GM19351 (cell line): ENCODE measurements around the gene B3GAT1.

ENCODE experiments used
- ATAC-seq: cut with Tn5 transposase; IDR thresholded peaks from one replicate; pipeline ENCODE4 v1.9.1; 2021; ENCODE audit warnings: mild to moderate bottlenecking, moderate library complexity; ENCODE audit not compliant: unreplicated experiment

B3GAT1 gene

DNA sequence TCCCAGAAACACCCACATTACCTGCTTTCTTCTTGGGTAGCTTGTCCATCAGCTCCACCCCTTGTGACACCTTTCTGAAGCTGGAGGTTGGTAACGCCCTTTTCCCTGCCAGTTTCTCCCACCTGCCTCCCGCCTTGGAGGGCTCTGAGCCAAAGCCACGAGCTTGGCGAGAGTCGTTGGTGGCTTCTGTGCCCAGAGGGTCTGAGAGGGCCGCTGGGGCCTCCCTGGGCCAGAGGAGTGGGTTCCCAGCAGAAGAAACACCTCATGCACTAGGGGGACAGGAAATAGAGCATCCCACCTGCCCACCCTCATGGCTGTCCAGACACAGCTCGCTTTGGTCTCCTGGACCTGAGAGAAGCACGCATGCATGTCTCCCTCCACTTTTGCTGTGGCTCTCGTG lies 37.9 kb downstream of the B3GAT1 start:
- ATAC-seq, result no peak

DNA sequence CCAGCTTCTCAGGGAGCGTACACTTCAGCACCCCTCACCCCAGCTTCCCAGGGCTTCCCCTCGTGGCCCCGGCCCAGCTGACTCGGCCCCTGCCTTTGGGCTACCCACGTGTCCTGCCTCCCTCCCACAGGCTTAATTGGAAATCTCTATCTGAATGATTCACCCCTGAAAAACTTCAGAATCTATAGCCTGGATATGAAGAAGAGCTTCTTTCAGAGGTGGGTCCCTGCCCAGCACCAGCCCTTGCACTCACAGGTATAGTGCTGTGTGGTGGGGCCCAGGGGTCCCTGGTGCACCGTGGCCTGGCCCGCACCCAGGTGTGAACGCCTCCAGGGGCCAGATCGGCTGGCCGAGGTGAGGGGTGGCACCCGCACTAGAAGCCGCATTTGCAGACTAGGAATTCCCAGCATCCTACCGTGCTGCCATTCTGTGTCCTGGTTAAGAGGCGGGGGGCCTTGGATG lies 38.4 kb downstream of the B3GAT1 start:
- ATAC-seq, result no peak

DNA sequence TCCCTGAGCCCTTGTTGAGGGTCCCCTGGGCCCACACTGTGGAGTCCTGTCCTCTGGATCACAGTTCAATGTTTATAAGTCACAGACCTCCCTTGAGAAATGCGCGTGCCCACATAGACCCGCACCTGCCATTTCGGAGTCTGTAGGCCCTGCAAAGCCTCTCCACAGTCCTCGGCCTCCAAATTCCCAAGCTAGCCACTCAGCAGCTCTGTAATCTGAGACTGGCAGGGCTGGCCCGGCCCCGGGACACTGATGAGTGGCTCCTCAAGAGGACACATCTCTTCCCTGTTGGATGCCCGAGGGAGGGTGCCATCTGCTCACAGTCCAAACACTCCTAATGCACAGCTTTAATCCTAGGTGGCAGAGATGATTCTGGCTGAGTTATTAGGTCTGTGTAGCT lies 39.1 kb downstream of the B3GAT1 start:
- ATAC-seq, result no peak

DNA sequence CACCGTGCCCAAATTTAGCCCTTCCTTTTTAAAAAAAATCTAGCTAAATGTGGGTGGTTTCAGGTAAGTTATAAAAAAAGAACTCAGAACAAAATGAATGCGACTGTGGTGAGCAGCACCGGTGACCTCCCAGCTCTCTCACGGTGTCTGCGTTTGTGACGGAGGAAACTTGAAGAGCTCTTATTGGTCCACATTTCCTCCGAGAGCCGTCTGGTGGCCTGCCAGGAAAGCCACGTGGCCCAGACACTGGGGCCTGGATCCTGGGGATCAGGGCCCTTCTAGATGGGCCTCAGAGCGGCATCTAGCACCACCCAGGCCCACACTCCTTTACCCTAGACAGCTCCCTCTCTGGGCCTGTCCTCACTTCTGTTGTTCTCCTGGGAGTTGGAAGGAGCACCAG lies 39.5 kb downstream of the B3GAT1 start:
- ATAC-seq, result no peak

DNA sequence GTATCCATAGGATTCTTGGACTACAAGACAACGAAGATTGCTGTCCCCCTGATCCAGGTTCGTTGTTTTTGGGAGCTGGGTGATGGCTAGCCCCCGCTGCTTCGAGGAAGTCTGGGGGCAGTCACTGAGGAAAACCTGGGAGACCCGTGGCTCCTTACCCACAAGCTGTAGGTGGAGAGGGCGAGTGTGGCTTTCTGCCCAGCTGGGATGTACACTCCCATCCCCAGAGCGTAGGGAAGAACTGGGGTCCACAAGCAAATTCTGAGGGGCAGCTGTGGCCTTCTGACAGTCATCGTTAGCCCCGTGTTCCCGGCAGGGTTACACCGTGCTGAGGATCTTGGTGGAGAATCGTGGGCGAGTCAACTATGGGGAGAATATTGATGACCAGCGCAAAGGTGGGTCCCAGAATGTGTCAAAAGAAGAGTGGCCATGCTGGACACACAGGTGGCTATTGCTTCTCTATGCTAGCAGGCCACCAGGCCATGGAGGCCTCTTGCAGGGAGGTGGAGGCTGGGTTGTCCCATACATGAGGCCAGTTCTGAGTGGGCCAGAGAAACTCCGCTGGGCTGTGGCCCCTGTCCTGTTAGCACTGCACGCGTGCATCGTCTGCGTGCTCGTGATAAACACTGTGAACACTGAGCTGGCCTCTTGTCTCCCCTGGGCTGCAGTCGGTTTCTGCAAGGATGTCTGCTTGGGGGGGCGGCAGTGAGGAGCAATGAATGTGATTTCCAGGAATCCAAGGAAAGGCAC lies 40.4 kb downstream of the B3GAT1 start:
- ATAC-seq, result no peak

DNA sequence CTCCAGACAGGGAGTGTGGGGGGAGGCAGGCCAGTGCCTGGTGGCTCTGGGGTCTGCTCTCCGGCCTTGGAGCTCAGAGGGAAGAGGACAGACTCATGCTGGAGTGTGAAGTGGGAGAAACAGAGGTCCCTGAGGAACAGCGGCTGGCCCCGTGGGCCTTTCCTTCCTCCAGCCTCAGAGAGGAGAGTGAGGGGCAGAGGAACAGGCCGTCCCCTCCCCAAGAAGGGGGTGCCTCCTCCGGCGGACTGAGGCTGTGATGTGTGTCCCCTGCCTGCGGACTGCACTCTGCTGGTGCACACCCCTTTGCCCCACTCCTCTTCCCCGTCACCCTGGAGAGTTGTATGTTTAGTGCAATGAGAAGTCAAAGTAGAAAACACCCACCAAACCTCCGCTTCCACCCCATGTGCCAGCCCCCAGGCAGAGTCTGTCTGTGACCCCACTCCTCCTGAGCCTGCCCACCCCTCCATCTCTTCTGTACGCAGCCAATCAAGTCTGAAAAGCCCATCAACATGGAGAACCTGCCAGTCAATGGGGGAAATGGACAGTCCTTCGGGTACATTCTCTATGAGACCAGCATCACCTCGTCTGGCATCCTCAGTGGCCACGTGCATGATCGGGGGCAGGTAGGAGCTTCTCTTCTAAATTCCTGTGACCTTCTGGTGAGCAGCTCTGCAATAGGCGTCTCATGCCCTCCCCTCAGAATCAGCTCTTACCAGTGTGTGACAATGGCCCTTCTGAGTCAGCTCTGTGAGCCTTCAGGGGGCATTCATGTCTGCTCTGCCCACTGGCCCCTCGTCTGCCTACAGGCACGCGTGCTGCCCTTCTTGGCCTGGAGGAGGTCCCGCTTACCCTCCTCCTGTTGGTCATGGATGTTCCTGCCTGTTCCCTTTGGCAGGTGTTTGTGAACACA lies 41.3 kb downstream of the B3GAT1 start:
- ATAC-seq, result no peak

DNA sequence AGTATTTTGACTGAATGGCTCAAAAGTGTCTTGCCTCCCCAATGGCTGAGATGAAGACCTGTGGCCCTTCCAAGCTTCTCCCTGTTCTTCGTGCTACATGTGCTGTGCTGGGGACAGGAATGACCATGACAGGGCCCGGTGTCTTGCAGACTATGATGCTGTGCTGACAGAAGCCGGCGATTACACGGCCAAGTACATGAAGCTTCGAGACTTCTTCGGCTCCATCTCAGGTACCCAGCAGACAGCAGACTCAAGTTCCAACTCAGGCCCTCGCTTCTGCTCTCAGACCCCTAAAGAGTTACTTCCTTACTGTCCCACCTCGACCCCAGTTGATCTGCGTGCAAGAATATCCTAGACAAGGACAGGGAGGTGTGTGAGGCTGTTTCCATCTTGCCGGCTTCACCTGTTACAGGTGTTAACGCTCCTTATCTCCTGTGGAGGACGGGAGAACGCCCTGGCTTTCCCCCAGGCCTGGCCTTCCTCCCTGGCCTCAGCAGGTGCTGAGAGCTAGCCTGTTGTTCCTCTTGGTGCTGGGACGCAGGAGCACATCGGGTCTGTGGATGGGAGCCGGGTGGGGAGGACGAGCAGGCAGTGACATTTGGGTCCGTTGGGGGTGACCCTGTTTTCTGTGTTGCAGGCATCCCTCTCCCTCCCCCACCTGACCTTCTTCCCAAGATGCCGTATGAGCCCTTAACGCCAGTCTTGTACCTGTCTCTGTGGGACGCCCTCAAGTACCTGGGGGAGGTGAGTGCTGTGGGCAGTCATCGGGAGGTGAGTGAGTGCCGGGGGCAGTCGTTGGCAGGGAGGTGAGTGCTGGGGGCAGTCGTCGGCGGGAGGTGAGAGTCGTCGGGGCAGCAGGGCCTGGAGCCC lies 42.2 kb downstream of the B3GAT1 start:
- ATAC-seq, result no peak

DNA sequence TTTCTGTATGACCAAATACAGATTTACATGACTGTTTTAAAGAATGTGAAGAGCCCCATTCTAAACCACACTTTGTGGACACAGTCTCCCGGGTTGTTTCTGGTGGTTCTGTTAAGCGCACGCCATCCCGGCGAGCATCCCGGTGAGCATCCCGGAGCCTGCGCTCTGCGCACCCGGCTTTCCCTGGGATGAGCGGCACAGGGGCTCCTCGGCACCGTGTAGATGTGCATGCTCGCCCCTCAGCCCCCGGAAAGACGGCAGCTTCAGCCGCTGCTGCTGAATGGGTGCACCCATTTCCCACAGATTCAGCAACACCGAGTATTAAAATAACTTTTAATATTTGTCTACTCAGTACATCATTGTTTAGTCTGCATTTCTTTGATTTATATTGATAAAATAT lies 44.3 kb downstream of the B3GAT1 start:
- no peak for ATAC-seq

DNA sequence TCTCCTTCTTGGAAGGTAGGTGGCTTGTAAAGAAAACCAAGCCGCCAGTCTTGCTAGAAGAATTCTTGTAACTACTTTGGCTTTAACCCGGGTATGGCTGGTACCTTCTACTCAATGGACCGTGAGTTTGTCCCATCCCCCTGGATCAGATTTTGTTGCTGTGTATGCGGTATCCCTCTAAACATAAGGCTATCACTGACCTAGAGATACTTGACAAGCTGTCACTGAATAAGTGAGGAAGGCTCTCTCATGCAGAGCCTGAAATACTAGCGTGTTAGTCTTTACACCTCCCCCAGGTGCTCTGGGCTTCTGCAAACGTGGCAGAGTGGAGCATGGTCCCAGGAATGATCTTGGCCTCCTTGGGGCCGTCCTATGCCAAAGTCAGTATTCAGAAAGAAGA lies 45.8 kb downstream of the B3GAT1 start:
- ATAC-seq, result no peak

DNA sequence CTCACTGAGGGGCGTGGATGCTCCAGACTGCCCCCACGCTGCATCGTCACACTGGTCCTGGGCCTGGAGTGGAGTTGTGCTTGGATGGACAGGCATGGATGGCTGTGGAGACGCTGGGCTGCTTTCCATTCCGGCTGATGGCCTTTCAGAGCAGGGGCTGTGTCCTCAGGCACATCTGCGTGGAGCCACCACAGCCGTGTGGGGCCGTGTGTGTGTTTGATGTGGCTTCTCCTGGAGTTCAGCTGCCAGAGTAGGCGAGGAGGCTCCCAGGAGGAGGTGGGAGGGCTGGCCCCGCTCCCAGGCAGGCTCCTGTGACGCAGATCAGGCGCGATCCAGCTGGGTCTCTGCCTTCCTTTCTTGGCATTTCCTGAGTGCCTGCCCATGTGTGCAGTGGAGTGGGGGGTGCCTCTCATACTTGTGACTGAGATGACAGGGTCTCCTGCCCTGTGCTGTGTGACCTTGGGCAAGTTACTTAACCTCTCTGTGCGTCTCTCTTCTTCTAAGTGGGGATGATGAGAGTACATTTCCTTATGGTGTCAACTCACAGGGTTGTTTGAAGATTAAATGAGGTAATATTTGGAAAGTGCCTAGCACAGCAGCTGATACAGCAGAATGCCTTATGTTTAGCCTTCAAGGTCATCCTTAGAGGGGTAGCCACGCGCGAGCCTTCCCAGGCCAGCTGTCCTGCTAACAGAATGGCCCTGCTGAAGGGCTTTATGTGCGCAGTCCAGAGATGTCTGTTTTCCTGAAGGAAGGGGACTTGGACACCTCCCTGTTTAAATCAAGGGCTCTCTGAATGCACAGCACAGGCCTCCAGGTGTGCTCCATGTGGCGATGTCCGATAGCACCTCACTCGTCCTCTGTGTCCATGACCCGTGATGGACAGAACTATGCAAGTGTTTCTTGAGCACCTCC lies 46.8 kb downstream of the B3GAT1 start:
- no peak for ATAC-seq

DNA sequence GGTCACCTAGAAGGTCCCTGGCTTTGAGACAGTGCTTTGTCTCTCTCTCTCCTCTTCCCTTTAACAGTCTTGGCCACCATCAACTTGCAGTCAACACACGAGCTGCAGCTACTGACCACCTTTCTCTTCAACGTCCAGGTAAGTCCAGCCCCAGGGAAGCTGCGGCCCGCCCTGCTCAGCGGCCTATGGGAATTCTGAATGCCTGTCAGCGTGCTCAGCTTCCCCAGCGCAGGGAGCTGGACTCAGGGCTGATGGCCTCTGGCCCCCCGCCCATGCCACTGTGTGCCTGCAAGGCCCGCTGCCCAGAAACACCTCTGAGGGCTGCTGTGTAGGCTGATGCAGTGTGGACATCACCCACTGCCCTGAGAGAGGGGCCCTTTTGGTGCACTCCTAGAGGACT lies 47.8 kb downstream of the B3GAT1 start:
- ATAC-seq, result no peak

DNA sequence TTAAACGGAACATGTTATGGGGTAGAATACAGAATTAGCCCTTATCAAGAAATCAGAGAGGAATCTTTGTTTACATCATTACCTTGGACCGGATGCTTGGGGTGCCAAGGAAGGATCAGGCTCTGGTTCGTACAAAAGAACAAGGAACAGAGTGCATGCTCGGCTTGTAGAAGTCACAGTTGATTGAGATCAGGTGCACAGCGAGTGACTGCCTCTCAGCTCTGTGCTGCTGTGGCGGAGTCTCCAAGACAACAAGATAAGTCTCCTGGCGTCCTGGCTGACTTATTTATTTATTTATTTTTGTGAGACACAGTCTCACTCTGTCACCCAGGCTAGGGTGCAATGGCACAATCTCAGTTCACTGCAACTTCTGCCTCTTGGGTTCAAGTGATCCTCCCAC lies 48.5 kb downstream of the B3GAT1 start:
- no peak for ATAC-seq

DNA sequence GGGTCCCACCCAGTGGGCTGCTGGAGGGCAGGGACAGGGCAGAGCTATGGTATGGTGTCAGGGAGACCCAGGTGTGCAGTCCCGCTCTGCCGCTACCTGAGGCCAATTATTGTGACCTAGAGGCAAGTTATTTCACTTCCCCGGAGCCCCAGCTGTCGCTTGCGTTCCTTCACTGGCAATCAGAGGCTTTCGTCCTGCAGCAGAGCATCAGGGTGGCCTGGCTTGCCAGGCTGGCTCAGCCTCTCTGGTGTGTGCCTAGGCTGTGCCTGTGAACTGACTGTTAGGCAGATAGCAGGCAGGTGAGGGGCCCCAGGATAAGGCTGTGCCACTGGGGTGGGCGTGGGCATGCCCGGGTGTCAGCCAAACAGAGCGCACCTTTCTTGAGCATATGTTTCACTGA lies 48.9 kb downstream of the B3GAT1 start:
- no peak for ATAC-seq

DNA sequence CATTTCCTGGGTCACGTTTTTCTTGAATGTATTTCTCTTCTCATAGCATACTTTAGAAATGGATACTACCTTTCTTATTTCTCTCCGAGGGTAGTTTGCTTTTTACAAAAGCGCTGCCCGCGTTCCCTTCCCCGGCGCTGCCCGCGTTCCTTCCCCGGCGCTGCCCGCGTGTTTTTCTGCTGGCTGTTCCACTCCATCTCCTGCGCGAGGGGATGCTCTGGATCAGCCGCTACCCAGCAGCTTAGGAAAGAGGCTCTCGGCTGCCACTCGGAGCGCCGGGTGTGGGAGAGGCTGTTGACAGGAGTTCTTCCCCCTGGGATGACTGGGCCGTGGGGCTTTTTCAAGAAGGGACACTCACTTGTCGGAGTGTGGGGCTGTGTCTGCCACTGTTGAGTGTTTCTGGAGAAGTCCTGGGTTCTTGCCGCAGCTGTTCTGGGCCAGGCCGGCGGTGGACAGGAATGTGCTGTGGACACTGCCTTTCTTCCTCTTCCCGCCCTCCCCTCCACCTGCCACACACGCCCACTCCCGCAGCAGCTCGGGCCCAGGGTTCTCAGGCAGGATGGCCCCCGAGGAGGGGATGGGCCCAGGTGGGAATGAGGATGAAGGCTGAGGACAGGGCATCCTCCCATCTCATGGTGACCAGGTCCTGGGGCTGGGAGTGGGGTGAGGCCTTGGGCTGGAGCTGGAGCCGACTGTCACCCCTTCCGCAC lies 49.7 kb downstream of the B3GAT1 start:
- no peak for ATAC-seq

DNA sequence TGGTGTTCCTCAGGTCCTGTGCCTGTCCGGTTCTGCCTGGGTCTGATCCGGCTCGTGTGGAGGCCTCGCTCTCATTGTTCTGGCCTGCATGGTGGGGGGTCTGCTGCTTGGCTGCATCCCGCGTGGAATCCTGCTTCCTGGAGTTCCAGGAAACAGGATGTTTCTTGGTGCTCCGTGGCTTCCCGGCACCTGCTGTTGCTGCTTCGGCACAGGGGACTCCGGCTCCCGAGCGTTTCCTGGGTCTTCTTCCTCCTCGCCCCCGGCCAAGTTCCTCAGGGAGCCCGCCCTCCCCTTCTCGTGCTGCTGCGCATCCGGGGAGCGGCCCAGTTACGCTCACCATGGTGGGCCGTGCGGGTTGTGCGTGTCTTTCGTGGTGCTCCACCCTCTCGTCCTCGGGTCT lies 50.4 kb downstream of the B3GAT1 start:
- ATAC-seq, result no peak

DNA sequence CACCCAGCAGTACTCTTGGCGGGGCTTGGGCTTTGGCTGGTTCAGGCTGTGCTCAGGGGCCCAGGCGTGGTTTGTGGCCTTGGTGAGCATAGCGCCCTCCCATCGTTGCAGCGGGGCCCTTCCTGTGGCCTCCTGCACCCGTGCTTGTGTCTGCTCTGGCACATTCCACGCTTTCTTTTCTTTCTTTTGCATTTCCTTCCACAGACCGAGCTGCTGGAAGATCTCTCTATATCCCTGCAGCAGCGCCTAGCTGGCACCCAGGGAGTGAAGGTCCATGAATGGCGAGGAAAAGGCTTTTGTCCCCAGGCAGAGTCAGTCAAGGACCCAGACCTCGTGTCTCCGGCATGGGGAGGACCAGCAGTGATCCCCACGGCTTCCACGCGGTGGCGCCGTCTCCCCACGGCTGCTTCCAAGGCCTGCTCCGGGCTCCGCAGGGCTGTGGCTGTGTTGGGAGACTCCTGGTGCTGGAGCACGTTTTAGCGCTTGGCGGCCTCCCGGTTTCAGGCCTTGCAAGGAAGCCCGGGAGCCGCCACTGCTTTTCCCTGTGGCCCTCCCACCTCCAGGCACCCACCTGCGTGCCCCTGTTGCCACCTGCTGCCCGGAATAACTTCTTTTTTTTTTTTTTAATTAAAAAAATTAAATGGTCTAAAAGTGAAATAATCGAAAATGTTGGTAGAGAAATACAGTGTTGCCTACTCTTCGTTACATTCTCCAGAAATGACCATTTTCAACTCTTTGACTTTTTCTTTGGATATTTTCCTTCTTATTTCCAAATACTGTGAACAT lies 51.8 kb downstream of the B3GAT1 start:
- peak; percentile 92 for ATAC-seq

DNA sequence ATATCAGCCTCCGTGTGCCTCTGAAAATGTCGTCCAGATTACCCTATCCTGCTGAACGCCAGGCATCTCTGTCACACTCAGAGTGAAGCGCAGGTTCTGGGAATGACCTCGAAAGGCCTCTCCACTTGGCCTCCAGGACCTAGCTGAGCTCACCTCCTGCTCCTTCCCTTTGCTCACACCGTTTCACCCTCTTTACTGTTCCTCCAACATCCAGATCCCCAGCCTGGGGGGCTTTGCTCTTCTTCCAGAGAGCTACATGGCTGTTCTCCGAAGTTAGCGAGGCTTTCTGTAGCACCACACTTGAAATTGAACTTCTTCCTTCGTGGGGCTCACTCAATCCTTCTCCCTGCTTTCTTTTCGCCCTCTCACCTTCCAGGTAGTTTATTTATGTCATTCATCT lies 52.4 kb downstream of the B3GAT1 start:
- no peak for ATAC-seq

DNA sequence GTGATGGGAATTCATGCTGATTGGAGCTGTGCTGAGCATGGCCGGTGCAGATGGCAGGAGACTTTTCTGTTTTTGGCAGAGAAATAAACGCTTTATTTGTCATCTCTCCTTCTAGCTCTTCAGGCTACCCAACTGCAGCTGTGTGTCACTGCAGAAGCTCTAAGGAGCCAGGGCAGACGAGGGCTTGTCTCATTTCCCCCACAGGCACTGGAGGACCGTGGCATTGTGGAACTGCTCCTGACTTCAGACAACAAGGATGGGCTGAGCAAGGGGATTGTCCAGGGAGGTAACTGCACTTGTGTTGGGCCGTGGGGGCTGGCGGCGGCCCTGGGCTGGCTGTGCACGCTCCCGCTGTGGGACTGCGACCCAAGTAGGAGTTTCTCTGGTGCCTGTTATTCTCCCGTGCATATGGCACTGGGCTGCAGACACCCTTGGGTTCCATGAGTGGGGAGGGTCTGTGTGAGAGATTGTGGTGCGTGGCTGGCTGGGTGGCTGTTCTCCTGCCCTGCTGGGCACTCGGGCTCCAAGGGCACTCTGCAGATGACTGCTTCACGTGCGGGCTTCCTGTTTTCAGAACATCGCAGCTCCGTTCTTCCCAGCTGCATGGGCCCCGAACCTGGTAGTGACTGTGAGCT lies 53.1 kb downstream of the B3GAT1 start:
- ATAC-seq, result no peak
